NCI-H1436 treated with DMSO at 0.1 percent for 48 hours (cell line): ENCODE results near the gene AKAP8.
A peak's percentile ranks its signal among the peaks of the same experiment; 100 is the strongest.
"Not testable (repeated sequence)": the region's sequence is repeated elsewhere in the genome, so short reads cannot be mapped to it uniquely, and the experiment has no call there.

Experiments used
- DNase-seq: peaks from one replicate; lab custom pipeline; 2025; lab: John Stamatoyannopoulos, UW

The AKAP8 gene

DNA sequence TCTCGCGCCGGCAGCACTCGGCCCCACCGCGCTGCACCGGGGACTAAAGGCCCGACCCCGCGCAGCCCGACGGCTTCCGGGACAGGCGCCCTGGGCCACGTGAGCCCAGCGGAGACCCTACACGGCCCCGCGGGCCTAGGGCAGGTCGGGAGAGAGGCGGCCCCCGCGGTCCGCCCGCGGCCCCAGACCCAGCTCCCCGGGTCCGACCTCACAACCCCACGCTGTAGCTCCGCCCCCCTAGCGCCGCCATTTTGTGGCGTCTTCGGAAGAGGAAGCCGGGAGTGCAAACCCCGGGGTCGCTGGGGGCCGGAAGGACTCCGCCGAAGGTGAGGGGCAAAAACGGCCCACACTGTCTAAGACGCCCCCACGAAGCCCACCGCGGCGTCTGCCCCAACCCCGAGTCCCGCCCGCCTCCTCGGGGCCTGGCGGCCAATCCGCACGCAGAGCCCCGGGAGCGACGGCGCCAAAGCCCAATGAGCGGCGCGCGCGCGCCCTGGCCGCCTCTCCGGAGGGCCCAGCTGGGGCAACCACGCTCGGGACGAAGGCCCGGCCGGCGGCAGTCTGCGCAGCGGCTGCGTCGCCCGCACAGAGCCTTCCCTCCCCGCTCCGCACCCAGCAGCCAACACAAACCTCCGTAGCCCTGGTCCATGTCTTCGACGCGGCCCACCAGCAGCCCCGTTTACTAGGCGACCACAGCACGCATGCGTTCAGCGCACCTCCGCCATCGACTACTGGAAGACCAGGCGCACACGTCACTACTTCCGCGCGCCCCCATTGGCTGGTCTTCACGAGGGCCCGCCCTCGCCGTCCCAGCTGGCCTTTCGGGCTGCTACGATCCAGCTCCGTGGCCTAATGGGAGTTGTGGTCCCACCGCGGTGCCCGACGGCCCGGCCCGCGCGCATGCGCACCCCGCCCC is at the start of gene AKAP8:
Gene AKAP8, minus strand, starts transcription at position 705 of the 916 bp plus-strand sequence. Its CDS starts 56 bp downstream, at position 649.
- DNase-seq, result peak; percentile 91

DNA sequence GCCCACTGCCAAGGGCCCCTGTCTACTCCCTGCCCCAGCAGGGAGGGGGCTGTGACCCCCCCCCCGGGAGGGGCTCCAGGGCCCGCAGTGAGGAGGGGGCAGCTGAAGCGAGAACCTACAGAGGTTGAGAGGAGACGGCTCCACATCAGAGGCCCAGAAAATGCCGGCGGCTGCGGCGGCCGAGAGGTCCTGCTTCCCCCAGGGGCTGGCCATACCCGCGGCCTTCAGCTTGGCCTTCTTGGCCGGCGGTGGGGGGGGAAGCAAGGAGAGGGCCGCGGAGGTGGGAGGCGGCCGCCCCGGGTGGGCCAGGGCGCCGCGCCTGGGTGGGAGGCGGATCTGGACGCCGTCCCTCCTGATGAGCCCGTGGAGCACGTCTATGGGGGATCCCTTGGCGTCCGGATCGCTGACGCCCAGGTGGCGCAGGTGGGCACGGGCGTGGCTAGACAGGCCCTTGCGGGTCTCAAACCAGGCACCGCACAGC is 48.4 kb upstream of the AKAP8 start:
- no peak for DNase-seq

DNA sequence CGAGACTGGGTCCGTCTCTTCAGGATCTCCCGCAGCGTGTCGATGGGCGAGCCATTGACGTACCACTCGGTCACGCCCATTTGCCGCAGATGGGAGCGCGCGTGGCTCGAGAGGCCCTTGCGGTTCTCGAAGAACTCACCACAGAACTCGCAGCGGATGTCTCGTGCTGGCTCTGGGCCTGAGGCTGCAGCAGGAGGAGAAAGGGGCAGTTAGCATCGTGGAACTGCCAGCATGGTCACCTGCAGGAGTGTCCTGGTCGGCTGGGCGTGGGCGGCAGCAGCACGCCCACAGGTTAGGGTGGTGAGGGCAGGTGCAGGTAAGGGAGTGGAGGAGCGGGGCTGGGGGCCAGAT is 47.7 kb upstream of the AKAP8 start:
- no peak for DNase-seq

DNA sequence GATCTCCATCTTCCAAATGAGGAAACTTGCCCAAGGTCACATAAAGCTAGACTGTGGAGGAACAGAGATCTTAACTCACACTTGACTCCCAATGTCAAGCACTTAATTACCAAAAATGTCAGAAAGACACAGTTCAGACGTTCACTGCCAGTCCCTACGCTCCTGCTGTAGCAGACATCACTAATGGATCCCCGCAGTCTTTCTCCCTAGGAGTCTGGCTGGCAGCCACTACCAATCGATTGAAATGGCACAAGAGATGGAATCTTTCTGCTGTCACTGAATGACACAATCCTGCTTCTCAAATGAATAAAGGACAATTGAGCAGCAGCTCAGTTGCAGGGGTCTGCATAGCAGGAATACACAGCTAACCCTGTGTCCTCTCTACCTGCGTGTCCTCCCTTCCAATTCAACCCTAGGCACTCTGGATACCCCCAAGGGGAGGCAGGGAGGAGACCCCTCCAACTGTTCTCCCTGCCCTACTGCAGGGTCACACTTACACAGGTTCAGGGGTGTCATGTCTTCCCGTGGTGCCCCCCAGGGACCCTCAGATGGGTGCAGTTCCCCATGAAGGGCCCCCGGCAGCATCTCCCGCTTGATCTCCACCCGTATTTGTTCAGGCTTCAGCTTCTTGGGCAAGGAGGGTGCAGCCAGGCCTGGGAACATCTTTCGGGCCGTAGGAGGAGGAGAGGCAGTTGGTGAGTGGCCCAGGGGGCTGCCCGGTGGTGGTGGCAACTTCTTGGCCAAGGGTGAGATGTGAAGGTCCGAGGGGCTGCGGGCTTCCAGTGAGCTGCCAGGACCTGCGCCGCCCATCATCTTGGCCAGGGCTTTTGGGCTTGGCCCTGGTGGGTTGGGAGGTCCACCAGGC is 47.1 kb upstream of the AKAP8 start:
- DNase-seq, result no peak

DNA sequence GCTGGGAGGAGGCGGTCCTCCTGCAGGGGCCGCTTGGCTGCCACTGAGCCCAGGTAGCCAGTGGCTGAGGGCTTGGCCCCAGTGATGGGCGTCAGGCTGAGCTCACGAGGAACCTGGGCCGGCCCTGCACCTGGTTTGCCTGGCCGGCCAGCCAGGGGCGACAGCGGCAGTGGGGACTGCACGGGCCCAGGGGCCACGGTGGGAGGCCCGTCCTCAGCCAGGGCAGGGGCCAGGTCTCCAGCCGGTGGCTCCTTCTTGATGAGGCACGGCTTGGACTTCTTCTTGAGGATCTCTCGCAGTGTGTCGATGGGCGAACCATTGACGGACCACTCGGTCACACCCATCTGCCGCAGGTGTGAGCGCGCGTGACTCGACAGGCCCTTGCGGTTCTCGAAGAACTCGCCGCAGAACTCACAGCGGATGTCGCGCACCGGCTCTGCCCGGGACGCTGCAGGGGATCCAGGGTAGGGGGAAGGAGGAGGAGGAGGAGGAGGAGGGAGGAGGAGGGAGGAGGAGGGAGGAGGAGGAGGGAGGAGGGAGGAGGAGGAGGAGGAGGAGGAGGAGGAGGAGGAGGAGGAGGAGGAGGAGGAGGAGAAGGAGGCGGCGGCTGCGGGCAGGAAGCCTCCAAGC is 45.8 kb upstream of the AKAP8 start:
- DNase-seq, result no peak

DNA sequence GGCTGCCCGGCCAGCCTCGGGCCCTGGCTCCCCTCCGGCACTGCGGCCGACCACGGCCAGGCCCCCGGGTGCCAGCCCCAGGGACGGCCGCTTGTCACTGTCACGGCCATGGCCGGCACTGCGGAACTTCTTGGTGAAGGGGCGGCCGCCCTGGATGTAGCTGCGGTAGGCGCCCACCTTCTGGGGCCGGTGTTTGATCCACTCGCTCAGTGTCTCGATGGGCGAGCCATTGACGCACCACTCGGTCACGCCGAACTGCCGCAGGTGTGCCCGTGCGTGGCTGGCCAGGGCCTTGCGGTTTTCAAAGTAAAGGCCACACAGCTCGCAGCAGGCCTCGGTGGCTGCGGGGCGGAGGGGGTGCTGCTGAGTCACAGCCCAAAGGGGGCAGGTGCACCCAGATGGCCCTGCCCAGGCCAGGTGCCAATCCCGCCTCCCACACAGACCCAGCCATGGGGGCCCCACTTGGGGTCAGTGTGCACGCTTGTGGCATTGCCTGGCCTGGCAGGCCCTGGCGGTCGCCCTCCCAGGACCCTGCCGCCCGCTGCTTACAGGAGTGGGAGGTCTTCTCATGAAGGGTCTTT is 45.2 kb upstream of the AKAP8 start:
- no peak for DNase-seq

DNA sequence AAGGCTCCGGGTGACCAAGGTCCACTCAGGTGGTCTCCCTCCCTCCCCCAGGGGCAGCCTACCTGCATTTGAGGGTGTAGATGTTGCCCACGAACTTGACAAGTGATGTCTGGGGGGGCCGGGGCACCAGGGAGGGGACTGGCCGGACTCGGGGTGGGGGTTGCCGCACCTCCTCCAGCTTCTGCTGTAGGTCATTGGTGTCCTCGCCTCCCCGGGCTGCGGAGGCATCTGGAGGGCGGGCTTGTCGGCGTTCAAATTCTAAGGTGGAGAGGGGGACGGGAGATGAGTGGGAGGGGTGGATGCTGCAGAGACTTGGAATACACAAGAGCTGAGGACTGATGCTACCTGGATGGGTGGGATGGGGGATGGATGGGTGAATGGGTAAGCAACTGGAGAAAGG is 44.5 kb upstream of the AKAP8 start:
- DNase-seq, result no peak

DNA sequence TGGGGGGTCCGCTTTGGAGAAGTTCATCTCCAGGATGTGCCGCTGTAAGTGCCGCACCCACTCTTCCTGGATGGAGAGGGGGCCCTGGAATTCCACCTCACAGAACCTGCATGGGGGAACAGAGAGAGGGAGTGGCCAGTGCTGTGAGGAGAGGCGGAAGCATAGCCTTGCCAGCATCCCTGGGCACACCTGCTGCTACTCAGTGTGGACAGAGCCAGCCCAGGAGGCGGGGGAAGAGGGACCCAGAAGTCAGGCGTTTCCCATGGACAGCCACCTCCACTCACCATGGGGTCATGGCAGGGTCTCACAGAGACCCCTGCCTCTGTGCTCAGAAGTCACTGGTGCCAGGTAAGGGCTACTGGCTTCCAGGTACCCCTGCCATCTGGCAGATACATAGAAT is 43.5 kb upstream of the AKAP8 start:
- no peak for DNase-seq

DNA sequence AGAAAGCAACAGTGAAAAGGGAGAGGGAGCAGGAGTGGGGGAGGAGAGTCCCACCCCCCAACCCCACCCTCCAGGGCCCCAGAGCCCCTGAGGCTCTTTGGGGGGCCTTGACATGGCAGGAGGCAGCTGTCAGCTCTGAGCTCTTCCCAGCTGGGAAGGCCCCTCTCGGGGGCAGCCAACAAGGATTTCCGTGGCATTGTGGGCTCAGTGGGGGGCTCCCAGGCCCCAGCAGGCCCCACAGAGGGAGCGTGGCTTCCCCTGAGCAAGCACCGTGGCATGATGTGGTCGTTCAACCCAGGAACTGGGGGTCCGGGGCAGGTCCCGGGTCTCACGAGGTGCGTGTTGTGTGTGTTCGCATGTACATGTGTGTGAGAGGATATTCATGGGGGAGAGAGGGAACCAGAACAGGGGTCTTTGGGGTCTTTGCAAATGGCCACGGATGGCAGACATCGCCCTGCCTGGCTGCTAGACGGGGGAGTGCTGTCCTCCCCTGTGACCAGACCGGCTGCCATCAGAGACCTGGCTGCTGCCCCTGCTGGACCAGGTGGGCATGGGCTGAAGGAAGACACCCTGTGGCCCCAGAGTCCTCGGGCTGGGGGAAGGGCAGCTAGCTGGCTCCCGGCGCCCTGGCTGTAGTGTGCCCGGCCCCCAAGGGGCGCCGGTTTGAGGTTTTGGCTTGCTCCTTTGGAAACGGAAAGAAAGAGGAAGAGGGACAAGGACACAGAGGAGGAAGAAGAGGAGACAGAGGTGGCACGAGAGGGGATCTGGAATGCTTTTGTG is 42.9 kb upstream of the AKAP8 start:
- no peak for DNase-seq

DNA sequence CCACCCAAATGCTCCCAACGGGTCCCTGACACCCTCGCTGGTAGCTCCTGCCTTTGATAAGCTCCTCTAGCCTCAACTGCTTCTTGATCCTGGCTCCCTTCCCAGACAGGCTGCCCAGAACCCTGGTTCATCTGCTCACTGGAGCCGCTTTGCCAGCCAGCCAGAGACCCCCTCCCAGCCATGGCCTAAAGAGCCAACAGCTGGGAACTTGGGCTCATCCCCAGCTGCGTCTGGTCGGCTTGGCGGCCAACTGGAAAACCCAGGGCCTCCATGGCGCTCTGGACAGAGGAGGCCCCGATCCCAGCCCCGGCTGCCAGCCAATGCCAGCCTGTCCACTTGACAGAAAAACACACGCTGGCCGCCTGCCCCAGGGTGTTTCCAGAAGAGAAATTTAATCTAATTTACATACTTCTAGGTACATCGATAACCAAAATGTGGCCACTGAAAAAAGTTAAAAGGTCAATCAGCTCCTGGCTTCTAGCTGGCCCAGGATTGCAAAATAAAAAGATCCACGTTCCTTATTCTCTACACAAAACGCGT is 42.2 kb upstream of the AKAP8 start:
- no peak for DNase-seq

DNA sequence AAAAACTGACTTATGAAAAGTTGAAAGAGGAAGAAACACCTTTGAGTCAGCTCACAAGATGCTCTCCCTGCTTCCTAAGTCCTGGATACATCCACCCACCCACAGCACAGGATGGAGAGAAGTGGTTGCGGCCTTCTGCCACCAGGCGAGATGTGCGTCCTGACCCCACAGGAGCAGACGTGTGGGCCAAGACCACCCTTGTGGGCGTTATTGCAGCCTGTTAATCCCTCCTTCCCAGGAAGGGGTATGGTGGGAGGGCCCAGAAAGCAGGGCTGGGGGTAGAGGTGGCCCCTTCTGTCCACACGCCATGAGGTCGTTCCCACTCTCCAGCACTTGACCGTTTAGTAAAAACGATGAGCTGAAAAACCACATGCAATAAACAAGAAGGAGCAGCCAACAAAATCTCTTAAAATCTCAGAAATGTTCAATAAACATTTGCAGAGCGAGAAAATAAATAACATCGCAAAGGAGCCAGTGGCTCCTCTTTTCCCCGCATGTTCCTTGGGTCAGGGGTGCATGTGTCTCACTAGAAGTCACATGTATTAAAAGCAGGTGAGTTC is 41.6 kb upstream of the AKAP8 start:
- DNase-seq, result no peak

DNA sequence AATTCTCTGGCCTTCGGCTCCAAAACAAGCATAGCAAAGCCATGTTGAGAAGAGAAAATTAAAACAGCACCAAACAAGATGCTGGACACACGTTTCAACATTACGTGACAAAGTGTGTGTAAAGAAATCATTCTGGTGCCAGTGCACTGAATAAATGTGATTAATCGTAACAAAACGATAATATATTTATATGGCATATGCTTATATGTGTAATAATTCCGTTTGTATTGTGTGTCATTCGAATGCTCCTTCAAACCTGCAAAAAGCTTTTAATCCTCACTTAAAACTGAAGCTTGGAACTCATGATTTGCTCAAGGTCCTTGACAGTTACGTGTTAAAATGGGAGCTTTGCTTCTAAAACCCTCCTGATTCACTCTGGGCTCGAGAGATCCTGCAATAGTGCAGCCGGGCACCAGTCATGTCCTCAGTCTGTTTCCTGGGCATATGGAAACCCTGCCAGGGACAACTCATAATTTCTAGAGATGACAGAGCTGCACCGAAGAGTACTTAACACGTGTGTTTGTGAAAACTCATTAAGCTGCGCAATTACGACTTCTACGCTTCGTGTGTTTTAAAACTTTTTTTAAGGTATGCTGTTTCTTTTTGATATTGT is 39.9 kb upstream of the AKAP8 start:
- no peak for DNase-seq

DNA sequence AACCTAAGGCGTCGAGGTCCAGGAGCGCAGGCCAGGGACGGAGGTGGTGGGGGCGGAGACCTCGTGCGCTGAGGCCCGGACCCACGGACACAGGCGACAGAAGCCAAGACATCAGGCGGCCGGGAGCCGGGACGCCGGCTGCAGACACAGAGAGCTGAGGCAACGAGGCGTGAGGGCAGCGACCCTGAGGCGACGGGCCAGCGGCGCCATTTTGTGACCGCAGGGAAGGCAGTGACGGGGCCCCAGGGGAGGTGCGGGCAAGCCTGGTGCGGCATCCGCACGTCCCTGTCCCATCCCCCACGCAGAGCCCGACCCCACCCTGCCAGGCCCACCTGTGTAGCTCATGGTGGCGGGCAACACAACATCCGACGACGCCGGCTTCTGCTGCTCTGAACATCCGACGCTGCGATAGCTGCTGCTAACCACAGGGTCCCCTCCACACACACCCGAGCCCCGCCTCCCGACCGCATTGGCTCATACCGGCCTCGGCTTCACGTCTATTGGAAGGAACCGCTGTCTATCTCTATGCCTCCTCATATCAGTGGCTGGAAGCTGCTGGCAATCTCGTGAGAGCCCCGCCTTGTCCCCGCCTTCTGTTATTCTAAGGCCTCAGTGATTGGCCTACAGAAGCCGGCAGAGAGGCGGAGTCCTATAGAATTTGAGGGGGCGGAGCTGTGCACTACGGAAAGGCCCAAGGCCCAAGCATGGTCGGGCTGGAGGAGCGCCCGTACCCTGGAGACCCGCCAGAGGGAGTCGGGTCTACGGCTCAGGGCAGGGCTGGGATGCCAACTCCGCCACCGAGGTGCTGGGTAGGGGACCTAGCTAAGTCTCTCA is 39.2 kb upstream of the AKAP8 start, which contains the start of gene AKAP8L:
Gene AKAP8L, minus strand, starts transcription at position 410 of the 834 bp plus-strand sequence. Its CDS starts 65 bp downstream, at position 345.
- peak; percentile 99 for DNase-seq

DNA sequence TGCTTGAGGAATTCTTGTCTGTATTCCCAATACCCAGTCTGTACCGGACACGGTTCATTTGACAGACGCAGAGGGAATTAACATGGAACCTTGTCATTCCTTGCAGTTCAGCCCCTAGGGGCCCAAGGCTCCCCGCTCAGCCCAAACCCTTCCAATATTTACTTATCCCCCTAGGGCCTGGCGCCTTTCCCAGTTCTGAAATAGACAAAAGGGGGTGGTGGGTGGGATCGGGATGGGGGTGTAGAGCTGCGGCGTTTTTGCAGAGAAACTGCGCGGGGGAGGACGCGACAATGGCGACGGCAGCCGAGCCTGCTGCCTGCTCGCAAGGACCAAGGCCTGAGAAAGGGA is 38.6 kb upstream of the AKAP8 start:
- no peak for DNase-seq

DNA sequence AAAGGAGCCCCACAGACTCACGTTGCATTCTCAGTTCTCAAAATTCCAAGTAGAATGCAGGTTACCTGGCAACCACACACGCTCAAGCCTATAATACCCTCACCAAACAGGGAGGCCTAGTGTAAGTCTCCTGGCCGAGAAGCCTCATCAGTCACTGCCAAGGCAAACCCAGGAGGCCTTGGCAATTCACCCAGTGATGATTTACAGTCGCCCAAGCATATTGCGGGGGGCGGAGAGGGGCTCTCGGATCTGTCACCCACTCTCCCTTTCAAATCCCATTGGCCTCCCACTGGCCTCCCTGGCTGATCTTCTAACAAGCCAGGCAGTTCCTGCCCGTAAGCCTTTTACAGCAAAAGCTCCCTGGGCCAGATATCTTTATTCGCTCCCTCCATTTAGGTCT is 38.1 kb upstream of the AKAP8 start:
- no peak for DNase-seq

DNA sequence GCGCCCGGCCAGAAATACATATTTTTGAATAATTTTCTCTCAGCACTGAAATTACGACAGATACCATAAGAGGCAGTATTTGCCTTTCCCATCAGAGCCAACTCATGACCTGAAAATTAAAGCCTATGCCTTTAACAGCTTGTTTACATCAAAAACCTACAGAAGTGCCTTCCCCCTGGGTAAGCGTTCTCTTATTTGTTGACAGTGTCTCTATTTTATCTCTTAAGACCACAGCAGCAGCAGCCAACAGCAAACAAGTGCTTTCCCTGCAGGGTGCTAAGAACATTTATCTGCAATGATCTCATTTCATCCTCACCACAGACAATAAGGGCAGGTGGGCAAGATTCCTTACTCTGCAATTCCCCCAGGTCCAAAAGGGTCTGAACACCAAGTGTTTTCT is 33.2 kb upstream of the AKAP8 start:
- no peak for DNase-seq

DNA sequence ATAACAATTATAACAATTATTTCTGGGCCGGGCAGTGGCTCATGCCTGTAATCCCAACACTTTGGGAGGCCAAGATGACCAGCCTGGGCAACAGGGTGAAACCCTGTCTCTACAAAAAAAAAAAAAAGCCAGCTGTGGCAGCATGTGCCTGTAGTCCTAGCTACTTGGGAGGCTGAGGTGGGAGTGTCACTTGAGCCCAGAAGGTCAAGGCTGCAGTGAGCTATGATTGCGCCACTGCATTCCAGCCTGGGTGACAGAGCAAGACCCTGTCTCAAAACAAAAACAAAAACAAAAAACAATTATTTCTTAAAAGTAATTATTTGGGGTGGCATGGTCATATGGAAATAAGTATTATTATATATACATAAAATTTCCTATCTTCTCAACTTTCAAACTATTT is 31.8 kb upstream of the AKAP8 start:
- not testable (repeated sequence) for DNase-seq

DNA sequence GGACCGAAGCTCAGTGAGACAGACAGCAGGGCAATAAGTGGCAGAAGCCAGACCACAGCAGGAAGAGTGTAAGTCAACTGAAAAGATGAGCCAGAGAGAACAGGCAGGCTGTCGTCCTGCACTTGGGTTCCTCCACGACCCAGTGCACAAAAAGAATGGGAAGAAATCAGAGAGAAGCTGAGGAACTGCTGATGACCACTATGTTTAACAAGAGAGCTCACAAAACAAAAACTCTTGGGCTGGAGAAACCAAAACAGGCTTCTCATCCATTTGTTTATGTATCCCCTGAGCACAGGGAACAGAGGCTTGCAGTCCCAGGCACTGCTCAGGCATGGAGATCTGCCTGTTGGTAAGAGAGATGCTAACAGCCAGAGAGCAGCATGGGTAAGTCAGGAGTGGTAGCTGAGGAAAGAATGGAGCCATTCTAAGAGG is 25.2 kb upstream of the AKAP8 start:
- DNase-seq, result no peak

DNA sequence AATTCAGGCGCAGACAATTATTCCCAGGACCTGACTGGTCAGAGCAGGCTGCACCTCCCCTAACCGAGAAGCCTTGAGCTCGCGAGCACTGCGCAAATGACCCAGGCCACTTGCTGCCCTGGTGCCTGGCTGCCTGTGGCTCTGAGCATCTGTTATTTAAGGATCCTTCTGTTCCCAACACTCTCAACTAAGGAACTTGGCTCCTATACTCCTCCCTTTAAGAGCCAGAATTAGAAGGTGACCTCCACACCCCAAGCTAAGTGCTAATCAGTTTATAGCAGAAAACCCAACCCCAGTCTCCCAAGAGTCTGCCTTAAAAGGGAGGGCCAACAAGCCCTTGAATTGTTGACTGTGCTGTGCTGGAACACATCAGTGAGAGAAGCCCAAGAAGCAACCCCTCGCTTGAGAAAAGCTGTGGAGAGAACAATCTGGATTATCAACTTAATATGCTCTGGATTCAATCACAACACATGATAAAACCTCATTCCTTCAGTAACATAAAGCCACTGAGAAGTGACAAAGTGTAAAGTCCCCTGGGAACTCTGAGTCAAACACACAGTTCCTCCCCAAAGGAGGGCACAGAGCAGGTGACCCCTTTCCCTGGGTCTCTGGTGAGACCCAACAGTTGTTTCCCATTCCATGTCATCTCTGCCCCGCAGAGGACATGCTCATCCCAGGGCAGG is 24.7 kb upstream of the AKAP8 start:
- no peak for DNase-seq
